Gastroesophageal sphincter (tissue), 3 donors: ENCODE results near the gene HESX1.

Experiments
- CTCF ChIP-seq, 4 experiments: fragments of 200-600 bp in 2 of 4; fragments of 450-650 bp in 2 of 4; sonication (generic) in 1 of 4; IDR thresholded peaks; one replicate each; pipeline ENCODE4 v1.5.1; 2017 to 2019; ENCODE audit warnings: antibody characterized with exemption in 4 of 4, mild to moderate bottlenecking in 2 of 4, moderate library complexity in 2 of 4
- EP300 ChIP-seq: sonication (generic); formaldehyde crosslinking; IDR thresholded peaks from one replicate; pipeline ENCODE4 v1.6.1; 2017; ENCODE audit warnings: antibody characterized with exemption, mild to moderate bottlenecking
- POLR2A ChIP-seq, 2 donors: fragments of 450-650 bp; IDR thresholded peaks; one replicate each; pipeline ENCODE4 v1.6.1; 2017; ENCODE audit warnings: antibody characterized with exemption in 2 of 2, mild to moderate bottlenecking in 2 of 2, moderate library complexity in 1 of 2
- POLR2AphosphoS5 ChIP-seq: sonication (generic); formaldehyde crosslinking; IDR thresholded peaks from one replicate; pipeline ENCODE4 v1.6.1; 2017; ENCODE audit warnings: antibody characterized with exemption

DNA sequence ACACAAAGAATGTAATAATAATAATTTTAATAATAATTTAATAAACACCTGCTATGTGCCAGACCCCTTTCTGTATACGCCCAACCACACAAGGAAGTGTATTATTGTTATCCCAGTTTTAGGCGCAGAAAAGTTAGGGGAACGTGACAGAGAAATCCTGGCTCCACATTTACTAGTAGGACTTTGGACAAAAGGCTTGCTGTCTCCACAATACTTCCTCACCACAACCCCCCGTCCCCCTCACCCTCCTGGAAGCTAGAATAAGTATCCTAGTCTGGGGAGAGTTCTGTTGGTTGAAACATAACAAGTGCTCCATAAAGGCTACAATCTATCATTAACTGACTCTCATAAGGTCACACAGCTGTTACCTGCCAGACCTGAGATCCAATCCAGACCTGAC lies 34.1 kb downstream of the HESX1 start:
- TF ChIP-seq CTCF (IDR thresholded peaks at IDR 0.05) (no peak), POLR2AphosphoS5 (no peak), POLR2A (IDR thresholded peaks at IDR 0.05) (no peak), EP300 (no peak)
